Activated T-cell treated with anti-CD3 and anti-CD28 coated beads, Interleukin-2, amount 50 U/mL, for 72 hours (primary cell): ENCODE data around the gene C1RL. TPM values are rescaled to one million over a fixed set of nuclear protein-coding genes. Genes with fewer than 3 reads are reported as not detected.
"Not testable (repeated sequence)": the region's sequence is repeated elsewhere in the genome, so short reads cannot be mapped to it uniquely, and the experiment has no call there.

Experiments used
- ATAC-seq, 2 donors: fragments of 150-1000 bp; cut with Tn5 transposase; replicated peaks in 1 of 2; 2 replicates each; pipeline ENCODE4 v1.10.0; 2021; ENCODE audit warnings: moderate library complexity in 2 of 2, mild to moderate bottlenecking in 1 of 2
- DNase-seq, 2 donors: peaks; one replicate each; pipeline ENCODE4 v3.0.0; 2021 to 2022; ENCODE audit warnings: mixed read lengths in 1 of 2
- H3K27ac Mint-ChIP-seq: one replicate; pipeline ENCODE4 v1.8.0; 2022; ENCODE audit warnings: mild to moderate bottlenecking, moderate library complexity, mixed read lengths
- H3K27me3 Mint-ChIP-seq: one replicate; pipeline ENCODE4 v1.8.0; 2022; ENCODE audit warnings: low read depth, mixed read lengths
- H3K36me3 Mint-ChIP-seq, 2 donors: one replicate each; pipeline ENCODE4 v1.8.0; 2022; ENCODE audit warnings: mixed read lengths in 2 of 2, mild to moderate bottlenecking in 1 of 2; ENCODE audit not compliant: insufficient read depth in 2 of 2
- H3K4me1 Mint-ChIP-seq: one replicate; pipeline ENCODE4 v1.8.0; 2022; ENCODE audit warnings: low read depth, mixed read lengths
- H3K4me3 Mint-ChIP-seq, 2 donors: one replicate each; pipeline ENCODE4 v1.8.0; 2022; ENCODE audit warnings: mild to moderate bottlenecking in 2 of 2, mixed read lengths in 2 of 2, moderate library complexity in 2 of 2
- H3K9me3 Mint-ChIP-seq, 2 donors: one replicate each; pipeline ENCODE4 v1.8.0; 2022; ENCODE audit warnings: mixed read lengths in 2 of 2
- total RNA-seq, 2 donors: library from RNA; stranded (reverse); gene quantifications; one replicate each; pipeline ENCODE4 v1.2.3, GENCODE V29; 2022

The C1RL gene
- total RNA-seq, 2 donors from 2014 or later = 22.6 to 27.4 TPM

DNA sequence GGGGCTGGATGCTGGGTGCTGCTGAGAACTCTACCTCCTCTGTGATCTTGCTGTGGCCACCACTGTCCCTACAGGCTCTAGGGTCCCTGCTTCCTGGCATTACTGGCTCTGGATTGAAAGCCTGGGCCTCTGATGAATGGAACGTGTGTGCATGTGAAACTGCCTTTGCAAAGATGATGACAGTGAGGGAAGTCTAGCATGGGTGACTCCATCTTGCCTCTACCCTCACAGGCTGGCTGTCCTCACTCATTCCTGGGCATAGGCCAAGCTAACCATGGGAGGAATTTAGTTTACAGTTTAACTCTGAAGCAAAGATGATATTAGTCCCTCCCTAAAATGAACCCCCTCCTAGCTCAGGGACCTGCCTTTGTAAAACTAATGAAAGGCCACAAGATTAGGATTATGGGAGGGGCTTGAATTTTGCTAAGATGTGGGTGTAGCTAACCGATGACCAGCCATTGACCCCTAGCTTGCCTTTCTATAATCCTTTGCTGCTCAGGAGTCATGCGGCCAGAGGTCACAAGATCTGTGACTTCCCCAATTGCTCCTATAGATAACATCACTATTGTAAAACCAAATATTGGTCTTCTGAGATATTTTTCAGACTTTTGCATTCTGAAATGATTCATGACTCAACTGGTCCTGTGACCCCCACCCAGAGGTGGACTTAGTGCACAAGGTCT lies 50.7 kb downstream of the C1RL start:
- Mint-ChIP-seq H3K36me3 (no peaks in the 10 kb centered on the region), H3K27me3 (peaks cover 11% of the 10 kb centered on the region), H3K4me3 (no peak overlapping the region), H3K9me3 (no peaks in the 10 kb centered on the region), H3K27ac (no peak overlapping the region), H3K4me1 (no peaks in the 10 kb centered on the region)
- ATAC-seq = no peak
- no peak for DNase-seq

GRCh38 chr12:7055736-7056135 lies 53.3 kb downstream of the C1RL start:
- H3K27ac Mint-ChIP-seq, H3K36me3 Mint-ChIP-seq, DNase-seq: not testable (repeated sequence)

DNA sequence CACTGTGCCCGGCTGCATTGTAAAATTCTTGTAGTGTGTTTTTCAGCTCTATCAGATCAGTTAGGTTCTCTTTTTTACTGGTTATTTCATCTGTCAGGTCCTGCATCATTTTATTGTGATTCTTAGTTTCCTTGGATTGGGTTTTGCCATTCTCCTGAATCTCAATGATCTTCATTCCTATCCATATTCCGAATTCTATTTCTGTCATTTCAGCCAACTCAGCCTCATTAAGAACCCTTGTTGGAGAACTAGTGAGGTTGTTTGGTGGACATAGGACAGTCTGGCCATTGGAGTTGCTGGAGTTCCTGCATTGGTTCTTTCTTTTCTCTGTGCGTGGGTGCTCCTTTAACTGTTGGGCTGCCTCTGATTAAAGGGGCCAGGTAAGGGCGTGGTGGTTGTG lies 54.1 kb downstream of the C1RL start:
- Mint-ChIP-seq H3K9me3 (no peaks in the 10 kb centered on the region), H3K27ac (no peak overlapping the region), H3K36me3 (no peaks in the 10 kb centered on the region), H3K4me3 (no peak overlapping the region), H3K4me1 (no peaks in the 10 kb centered on the region), H3K27me3 (peaks cover 6% of the 10 kb centered on the region)
- DNase-seq (no peak), ATAC-seq (no peak)

More at GRCh38 chr12:7055736-7056135, 53.3 kb downstream of the C1RL start:
- ATAC-seq, H3K27me3 Mint-ChIP-seq, H3K4me1 Mint-ChIP-seq, H3K4me3 Mint-ChIP-seq, H3K9me3 Mint-ChIP-seq: not testable (repeated sequence)

GRCh38 chr12:7049973-7050372 lies 59.0 kb downstream of the C1RL start:
- not testable (repeated sequence) for H3K9me3 Mint-ChIP-seq, H3K27me3 Mint-ChIP-seq, DNase-seq, ATAC-seq, H3K4me3 Mint-ChIP-seq, H3K27ac Mint-ChIP-seq, H3K4me1 Mint-ChIP-seq, H3K36me3 Mint-ChIP-seq

DNA sequence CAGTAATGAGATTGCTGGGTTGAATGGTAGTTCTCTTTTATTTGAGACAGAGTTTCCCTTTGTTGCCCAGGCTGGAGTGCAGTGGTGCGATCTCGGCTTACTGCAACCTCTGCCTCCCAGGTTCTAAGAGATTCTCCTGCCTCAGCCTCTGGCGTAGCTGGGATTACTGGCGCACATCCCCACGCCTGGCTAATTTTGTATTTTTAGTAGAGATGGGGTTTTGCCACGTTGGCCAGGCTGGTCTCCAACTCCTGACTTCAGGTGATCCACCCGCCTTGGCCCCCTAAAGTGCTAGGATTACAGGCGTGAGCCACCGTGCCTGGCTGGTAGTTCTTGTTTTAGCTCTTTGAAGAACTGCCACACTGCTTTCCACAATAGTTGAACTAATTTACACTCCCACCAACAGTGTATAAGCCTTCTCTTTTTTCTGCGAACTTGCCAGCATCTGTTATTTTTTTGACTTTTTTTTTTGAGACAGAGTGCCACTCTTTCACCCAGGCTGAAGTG lies 59.5 kb downstream of the C1RL start:
- H3K9me3 Mint-ChIP-seq, DNase-seq, H3K4me3 Mint-ChIP-seq, H3K4me1 Mint-ChIP-seq, H3K36me3 Mint-ChIP-seq, H3K27ac Mint-ChIP-seq, ATAC-seq, H3K27me3 Mint-ChIP-seq: not testable (repeated sequence)

- no peak for ATAC-seq
Observed at GRCh38 chr12:7047306-7047705, 61.7 kb downstream of the C1RL start.

DNA sequence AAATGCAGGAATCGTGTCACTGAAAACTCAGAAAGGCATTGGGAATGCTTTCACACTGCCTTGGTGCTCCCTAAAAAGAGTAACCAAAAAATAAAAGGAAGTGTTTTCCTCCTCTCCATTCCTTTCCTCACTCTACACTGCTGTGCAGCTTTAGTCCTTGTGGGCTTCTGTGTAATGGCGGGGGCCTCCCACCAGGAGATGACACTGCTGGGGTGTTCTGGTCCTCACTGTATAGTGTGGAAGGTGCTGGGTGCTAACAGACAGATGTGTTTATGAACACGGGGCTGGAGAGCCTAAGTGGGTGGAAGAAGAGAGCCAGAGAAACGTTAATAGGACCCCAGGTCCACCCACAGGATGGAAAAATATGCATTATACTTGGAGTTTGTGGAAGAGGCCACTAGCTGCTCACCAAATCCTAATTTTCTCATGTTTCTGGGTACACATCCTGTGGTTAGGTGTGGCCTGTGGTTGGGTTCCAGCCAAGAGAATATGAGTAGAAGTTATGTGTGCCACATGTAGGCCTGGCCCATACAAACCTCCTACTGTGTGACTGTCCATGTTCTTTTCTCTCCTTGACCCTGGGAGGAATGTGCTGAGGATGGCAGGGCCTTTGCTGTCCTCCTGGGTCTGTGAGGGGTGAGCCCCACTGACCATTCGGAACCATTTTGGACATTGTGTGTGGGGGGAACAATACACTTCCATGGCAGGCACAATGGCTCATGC lies 62.5 kb downstream of the C1RL start:
- H3K27ac Mint-ChIP-seq = no peak overlapping the region
- H3K27me3 Mint-ChIP-seq = no peaks in the 10 kb centered on the region
- no peak overlapping the region for H3K4me3 Mint-ChIP-seq
- no peaks in the 10 kb centered on the region for H3K9me3 Mint-ChIP-seq
- no peaks in the 10 kb centered on the region for H3K36me3 Mint-ChIP-seq
- DNase-seq = no peak
- no peaks in the 10 kb centered on the region for H3K4me1 Mint-ChIP-seq
- no peak for ATAC-seq

More at GRCh38 chr12:7047306-7047705, 61.7 kb downstream of the C1RL start:
- DNase-seq = no peak
- H3K36me3 Mint-ChIP-seq = no peaks in the 10 kb centered on the region
- H3K27me3 Mint-ChIP-seq = no peaks in the 10 kb centered on the region
- no peak overlapping the region for H3K4me3 Mint-ChIP-seq
- no peaks in the 10 kb centered on the region for H3K4me1 Mint-ChIP-seq
- H3K9me3 Mint-ChIP-seq = no peaks in the 10 kb centered on the region
- no peak overlapping the region for H3K27ac Mint-ChIP-seq

GRCh38 chr12:7045913-7046312 lies 63.1 kb downstream of the C1RL start:
- ATAC-seq (no peak), DNase-seq (no peak)
- Mint-ChIP-seq H3K27me3 (no peaks in the 10 kb centered on the region), H3K4me1 (no peaks in the 10 kb centered on the region), H3K4me3 (no peak overlapping the region), H3K36me3 (no peaks in the 10 kb centered on the region), H3K27ac (no peak overlapping the region), H3K9me3 (no peaks in the 10 kb centered on the region)

Other genes starting within 250 kb of the C1RL start
- gene TPI1, start 241.7 kb downstream of the C1RL start, total RNA-seq = 100 to 1,000 TPM; 504 to 562 TPM
- 10 to 100 TPM in 1 of 2 donors, 1 to 10 TPM in 1; 9.6 to 10.4 TPM for gene SPSB2, start 235.9 kb downstream of the C1RL start, total RNA-seq
- 10 to 100 TPM in 1 of 2 donors, 1 to 10 TPM in 1; 8.6 to 11.3 TPM for gene LRRC23, start 204.4 kb downstream of the C1RL start, total RNA-seq
- 100 to 1,000 TPM; 115 to 145 TPM for gene ENO2, start 194.6 kb downstream of the C1RL start, total RNA-seq
- 10 to 100 TPM; 51.4 to 64.9 TPM for gene ATN1, start 181.3 kb downstream of the C1RL start, total RNA-seq
- not detected for gene RNU7-1, start 165.4 kb downstream of the C1RL start, total RNA-seq
- 100 to 1,000 TPM; 259 to 301 TPM for gene C12orf57, start 165.2 kb downstream of the C1RL start, total RNA-seq
- gene PTPN6, start 157.9 kb downstream of the C1RL start, total RNA-seq = 100 to 1,000 TPM; 238 to 313 TPM
- gene PHB2, start 138.6 kb downstream of the C1RL start, total RNA-seq = 100 to 1,000 TPM; 296 to 348 TPM
- 10 to 100 TPM; 44.9 to 45.7 TPM for gene EMG1, start 138.3 kb downstream of the C1RL start, total RNA-seq
- gene LPCAT3, start 90.7 kb downstream of the C1RL start, total RNA-seq = 10 to 100 TPM; 28.3 to 29.0 TPM
- 1 to 10 TPM; 4.0 to 6.6 TPM for gene C1S, start 48.5 kb downstream of the C1RL start, total RNA-seq
- gene C1R, start 16.8 kb downstream of the C1RL start, total RNA-seq = 1 to 10 TPM; 5.6 to 6.4 TPM
- gene RBP5, start 19.7 kb upstream of the C1RL start, total RNA-seq = under 1 TPM in 1 of 2 donors, not detected in 1; 0.26 TPM
- 10 to 100 TPM; 56.1 to 59.2 TPM for gene CLSTN3, start 21.2 kb upstream of the C1RL start, total RNA-seq
- gene PEX5, start 80.5 kb upstream of the C1RL start, total RNA-seq = 10 to 100 TPM; 25.4 to 35.2 TPM
- gene ACSM4, start 194.9 kb upstream of the C1RL start, total RNA-seq = not detected